ENCODE results near the gene BPIFB1. TPM values are rescaled to one million over a fixed set of nuclear protein-coding genes. Genes with fewer than 3 reads are reported as not detected.

BPIFB1 gene
- total RNA-seq, 5 donors from 2014 or later (not counting 1 experiment from before 2014, with no cell fraction given) = 0.16 to 0.76 TPM; not detected in 3

DNA sequence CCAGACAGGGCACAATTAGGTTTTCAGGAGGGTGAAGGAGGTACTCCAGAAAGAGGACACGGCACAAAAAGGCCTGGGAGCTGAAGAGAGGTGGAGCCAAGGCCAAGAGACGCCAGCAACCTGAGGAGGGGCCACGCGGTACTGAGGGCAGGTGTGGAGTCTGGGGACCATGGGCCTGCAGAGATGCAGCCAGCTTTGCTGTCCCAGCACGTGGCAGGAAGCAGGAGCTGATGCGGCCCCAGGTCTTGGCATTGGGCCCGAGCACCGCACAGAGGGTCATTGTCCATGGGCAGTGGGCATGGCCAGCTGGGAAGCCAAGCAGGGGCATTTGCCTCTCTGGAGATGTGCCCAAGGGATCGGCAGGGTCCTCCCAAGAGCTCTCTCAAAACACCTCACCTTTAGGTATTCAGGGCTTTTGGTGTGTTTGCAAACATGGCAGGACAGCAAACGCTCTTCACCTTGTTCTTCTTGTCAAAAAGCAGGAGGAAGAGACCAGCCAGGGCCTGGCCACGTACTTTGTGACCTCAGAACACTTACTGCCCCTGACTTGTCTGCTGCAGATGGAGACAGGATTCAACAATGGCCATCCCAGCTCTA, 1.4 kb upstream of the BPIFB1 start:
- WGBS (ENCODE audit: insufficient coverage) = 78% methylated on average over 10 of the region's 11 CpGs
- H3K4me3 Mint-ChIP-seq = no peak overlapping the region
- Histone ChIP-seq H3K4me3 (ENCODE audit: control insufficient read depth in 1 of 2, extremely low read depth in 1 of 2, low read length in 1 of 2) (no peak overlapping the region), H3K36me3 (ENCODE audit: control insufficient read depth in 2 of 2, extremely low read depth in 1 of 2, insufficient read depth in 1 of 2, low read length in 1 of 2) (no peaks in the 10 kb centered on the region), H3K9me3 (no peaks in the 10 kb centered on the region), H3K4me1 (ENCODE audit: control insufficient read depth in 1 of 2, extremely low read depth in 1 of 2, insufficient read depth in 2 of 2, low read length in 2 of 2) (no peaks in the 10 kb centered on the region), H3K27ac (ENCODE audit: low read length) (no peak overlapping the region), H3K27me3 (replicated peaks in 1 of 2; ENCODE audit: control insufficient read depth in 2 of 2, extremely low read depth in 1 of 2, insufficient read depth in 2 of 2, low read length in 1 of 2) (peaks cover 0 to 49% of the 10 kb centered on the region in 2 experiments)
- no peaks in the 10 kb centered on the region for H3K4me1 Mint-ChIP-seq
- DNase-seq (no peak), ATAC-seq (replicated peaks in 1 of 4) (no peak)
- H3K27me3 Mint-ChIP-seq = peaks cover 15 to 35% of the 10 kb centered on the region in 2 donors
- H3K36me3 Mint-ChIP-seq = no peaks in the 10 kb centered on the region
- H3K9me3 Mint-ChIP-seq = no peaks in the 10 kb centered on the region
- ChIA-PET CTCF (no interaction called here), POLR2A (no interaction called here)
- no peak overlapping the region for H3K27ac Mint-ChIP-seq

DNA sequence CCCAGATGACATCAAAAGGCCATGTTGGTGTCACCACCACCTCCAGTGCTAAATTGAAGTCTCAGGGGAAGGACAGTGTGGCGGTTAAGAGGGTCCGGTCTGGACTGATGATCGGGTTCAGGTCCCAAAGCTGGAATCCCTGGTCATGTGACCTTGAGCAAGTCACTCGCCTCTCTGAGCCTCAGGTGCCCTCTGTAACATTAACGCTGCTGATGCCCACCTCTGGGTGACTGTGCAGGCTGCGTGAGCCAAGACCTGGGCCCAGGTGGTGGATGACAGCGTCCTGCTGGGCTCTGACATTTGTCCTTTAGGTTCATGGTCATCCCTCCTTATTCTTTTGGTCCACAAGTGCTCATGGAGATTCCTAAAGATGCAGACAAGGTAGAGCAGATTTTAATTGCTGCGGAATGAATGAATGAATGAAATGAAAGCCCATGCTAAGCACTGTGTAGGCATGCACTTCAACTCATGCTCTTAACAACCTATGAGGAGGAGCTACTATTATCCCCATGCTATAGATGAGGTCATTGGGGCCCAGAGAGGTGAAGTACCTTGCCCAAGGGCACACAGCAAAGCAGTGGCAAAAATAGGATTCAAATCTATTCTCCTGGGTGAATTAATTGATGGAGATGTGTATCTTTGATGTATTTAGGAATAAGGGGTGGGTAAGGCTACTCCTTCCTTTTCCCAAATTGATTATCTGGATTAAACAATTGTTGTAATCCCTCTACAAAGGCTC, 649 bp upstream of the BPIFB1 start:
- no peaks in the 10 kb centered on the region for H3K36me3 Mint-ChIP-seq
- no peak for ATAC-seq (replicated peaks in 1 of 4)
- Histone ChIP-seq H3K4me1 (ENCODE audit: control insufficient read depth in 1 of 2, extremely low read depth in 1 of 2, insufficient read depth in 2 of 2, low read length in 2 of 2) (no peaks in the 10 kb centered on the region), H3K27ac (ENCODE audit: low read length) (no peak overlapping the region), H3K27me3 (replicated peaks in 1 of 2; ENCODE audit: control insufficient read depth in 2 of 2, extremely low read depth in 1 of 2, insufficient read depth in 2 of 2, low read length in 1 of 2) (peaks cover 0 to 53% of the 10 kb centered on the region in 2 experiments), H3K4me3 (ENCODE audit: control insufficient read depth in 1 of 2, extremely low read depth in 1 of 2, low read length in 1 of 2) (no peak overlapping the region), H3K9me3 (no peaks in the 10 kb centered on the region), H3K36me3 (ENCODE audit: control insufficient read depth in 2 of 2, extremely low read depth in 1 of 2, insufficient read depth in 1 of 2, low read length in 1 of 2) (no peaks in the 10 kb centered on the region)
- ChIA-PET CTCF (interaction anchor here in 1 of 2 donors (0.5 kb wide), 1 partner anchor 13 kb away, joined by 3 read pairs; no protein-coding TSS in a partner anchor), POLR2A (no interaction called here)
- H3K27ac Mint-ChIP-seq = no peak overlapping the region
- WGBS (ENCODE audit: insufficient coverage) = 72% methylated on average over 7 of the region's 8 CpGs
- no peak overlapping the region for H3K4me3 Mint-ChIP-seq
- DNase-seq = no peak
- peaks cover 17 to 41% of the 10 kb centered on the region in 2 donors for H3K27me3 Mint-ChIP-seq
- no peaks in the 10 kb centered on the region for H3K9me3 Mint-ChIP-seq
- no peaks in the 10 kb centered on the region for H3K4me1 Mint-ChIP-seq

DNA sequence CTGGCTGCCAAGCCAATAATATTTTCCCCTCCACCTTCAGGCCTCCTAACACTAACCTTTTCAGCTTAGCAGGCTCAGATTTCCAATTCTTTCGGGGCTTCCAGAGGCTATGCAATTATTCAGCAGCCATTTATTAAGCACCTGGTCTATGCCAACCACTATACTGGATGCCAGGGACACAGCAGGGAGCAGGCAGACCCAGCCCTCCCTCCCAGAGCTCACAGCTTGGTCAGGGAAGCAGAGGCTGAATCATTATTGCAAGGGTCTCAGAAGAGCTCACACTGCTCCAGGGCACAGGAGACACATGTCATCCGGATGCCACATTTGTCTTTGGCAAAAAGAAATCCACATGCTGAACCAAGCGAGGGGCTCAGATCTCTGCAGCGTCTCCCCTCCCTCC, 1.3 kb downstream of the BPIFB1 start:
- POLR2A ChIA-PET = no interaction called here
- H3K36me3 Mint-ChIP-seq = no peaks in the 10 kb centered on the region
- H3K4me1 ChIP-seq (ENCODE audit: control insufficient read depth in 1 of 2, extremely low read depth in 1 of 2, insufficient read depth in 2 of 2, low read length in 2 of 2) = no peaks in the 10 kb centered on the region
- H3K36me3 ChIP-seq (ENCODE audit: control insufficient read depth in 2 of 2, extremely low read depth in 1 of 2, insufficient read depth in 1 of 2, low read length in 1 of 2) = no peaks in the 10 kb centered on the region
- H3K27me3 ChIP-seq (replicated peaks in 1 of 2; ENCODE audit: control insufficient read depth in 2 of 2, extremely low read depth in 1 of 2, insufficient read depth in 2 of 2, low read length in 1 of 2) = peaks cover 0 to 49% of the 10 kb centered on the region in 2 experiments
- no peak overlapping the region for H3K27ac ChIP-seq (ENCODE audit: low read length)
- no peaks in the 10 kb centered on the region for H3K9me3 Mint-ChIP-seq
- CTCF ChIA-PET = no interaction called here
- ATAC-seq (replicated peaks in 1 of 4) (no peak), DNase-seq (no peak)
- no peak overlapping the region for H3K4me3 Mint-ChIP-seq
- H3K27ac Mint-ChIP-seq = no peak overlapping the region
- H3K4me1 Mint-ChIP-seq = no peaks in the 10 kb centered on the region
- H3K9me3 ChIP-seq = no peaks in the 10 kb centered on the region
- H3K4me3 ChIP-seq (ENCODE audit: control insufficient read depth in 1 of 2, extremely low read depth in 1 of 2, low read length in 1 of 2) = no peak overlapping the region
- peaks cover 12 to 32% of the 10 kb centered on the region in 2 donors for H3K27me3 Mint-ChIP-seq
- 75% methylated on average over 3 of the region's 4 CpGs for WGBS (ENCODE audit: insufficient coverage)

DNA sequence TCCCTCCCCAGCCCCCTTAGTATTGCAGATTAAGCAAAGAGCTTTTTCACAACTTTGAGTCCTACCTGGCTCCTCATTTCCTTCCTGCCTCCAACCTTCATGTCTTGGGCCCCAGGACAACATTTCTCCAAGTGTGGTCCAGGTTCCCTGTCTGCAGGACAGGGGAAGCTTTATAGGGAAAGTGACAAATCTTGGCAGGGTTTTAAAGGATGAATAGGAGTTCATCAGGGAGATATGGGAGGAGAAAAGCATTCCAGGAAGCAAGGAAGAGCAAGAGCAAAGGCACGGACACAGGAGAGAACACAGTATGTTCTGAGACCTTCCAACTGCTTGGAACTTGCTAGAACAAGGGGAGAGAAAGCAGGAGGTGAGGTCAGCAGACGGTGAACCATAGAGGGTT, 1.9 kb downstream of the BPIFB1 start:
- Mint-ChIP-seq H3K4me1 (no peaks in the 10 kb centered on the region), H3K4me3 (no peak overlapping the region), H3K27ac (no peak overlapping the region), H3K27me3 (peaks cover 12 to 30% of the 10 kb centered on the region in 2 donors), H3K36me3 (no peaks in the 10 kb centered on the region), H3K9me3 (no peaks in the 10 kb centered on the region)
- DNase-seq = no peak
- no peaks in the 10 kb centered on the region for H3K9me3 ChIP-seq
- H3K27ac ChIP-seq (ENCODE audit: low read length) = no peak overlapping the region
- peaks cover 0 to 46% of the 10 kb centered on the region in 2 experiments for H3K27me3 ChIP-seq (replicated peaks in 1 of 2; ENCODE audit: control insufficient read depth in 2 of 2, extremely low read depth in 1 of 2, insufficient read depth in 2 of 2, low read length in 1 of 2)
- POLR2A ChIA-PET = no interaction called here
- H3K36me3 ChIP-seq (ENCODE audit: control insufficient read depth in 2 of 2, extremely low read depth in 1 of 2, insufficient read depth in 1 of 2, low read length in 1 of 2) = no peaks in the 10 kb centered on the region
- no peaks in the 10 kb centered on the region for H3K4me1 ChIP-seq (ENCODE audit: control insufficient read depth in 1 of 2, extremely low read depth in 1 of 2, insufficient read depth in 2 of 2, low read length in 2 of 2)
- CTCF ChIA-PET = no interaction called here
- ATAC-seq (replicated peaks in 1 of 4) = no peak
- 61% methylated on average over 2 of the region's 2 CpGs for WGBS (ENCODE audit: insufficient coverage)
- no peak overlapping the region for H3K4me3 ChIP-seq (ENCODE audit: control insufficient read depth in 1 of 2, extremely low read depth in 1 of 2, low read length in 1 of 2)

DNA sequence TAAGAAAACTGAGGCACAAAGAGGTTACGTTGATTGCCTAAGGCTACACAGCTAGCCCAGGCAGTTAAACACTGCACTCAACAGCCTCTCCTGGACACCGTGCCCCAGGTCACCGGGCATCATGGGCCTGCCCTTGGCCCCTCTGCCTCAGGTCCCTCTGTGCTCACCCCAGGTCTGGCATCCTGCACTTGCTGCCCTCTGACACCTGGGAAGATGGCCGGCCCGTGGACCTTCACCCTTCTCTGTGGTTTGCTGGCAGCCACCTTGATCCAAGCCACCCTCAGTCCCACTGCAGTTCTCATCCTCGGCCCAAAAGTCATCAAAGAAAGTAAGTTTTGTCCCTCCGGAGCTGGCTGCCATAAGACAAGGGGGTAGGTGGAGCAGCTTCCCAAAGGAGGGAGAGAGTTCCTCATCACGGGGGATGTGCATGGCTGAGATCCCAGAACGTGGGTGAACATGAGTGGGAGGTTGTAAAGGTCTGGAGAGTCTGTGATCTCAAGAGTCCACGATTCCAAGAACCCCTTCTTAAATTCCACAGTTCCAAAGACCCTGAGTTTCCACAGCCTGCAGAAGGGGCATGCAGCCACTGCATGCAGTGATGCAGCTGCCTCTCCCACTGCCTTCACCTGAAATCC, 3.0 kb downstream of the BPIFB1 start:
- no peaks in the 10 kb centered on the region for H3K36me3 ChIP-seq (ENCODE audit: control insufficient read depth in 2 of 2, extremely low read depth in 1 of 2, insufficient read depth in 1 of 2, low read length in 1 of 2)
- no peaks in the 10 kb centered on the region for H3K9me3 ChIP-seq
- CTCF ChIA-PET = no interaction called here
- H3K4me3 Mint-ChIP-seq = no peak overlapping the region
- H3K27me3 ChIP-seq (replicated peaks in 1 of 2; ENCODE audit: control insufficient read depth in 2 of 2, extremely low read depth in 1 of 2, insufficient read depth in 2 of 2, low read length in 1 of 2) = peaks cover 0 to 41% of the 10 kb centered on the region in 2 experiments
- peaks cover 12 to 27% of the 10 kb centered on the region in 2 donors for H3K27me3 Mint-ChIP-seq
- H3K9me3 Mint-ChIP-seq = no peaks in the 10 kb centered on the region
- H3K4me1 ChIP-seq (ENCODE audit: control insufficient read depth in 1 of 2, extremely low read depth in 1 of 2, insufficient read depth in 2 of 2, low read length in 2 of 2) = no peaks in the 10 kb centered on the region
- POLR2A ChIA-PET = no interaction called here
- no peak overlapping the region for H3K27ac Mint-ChIP-seq
- H3K4me1 Mint-ChIP-seq = no peaks in the 10 kb centered on the region
- DNase-seq (no peak), ATAC-seq (replicated peaks in 1 of 4) (no peak)
- H3K27ac ChIP-seq (ENCODE audit: low read length) = no peak overlapping the region
- no peak overlapping the region for H3K4me3 ChIP-seq (ENCODE audit: control insufficient read depth in 1 of 2, extremely low read depth in 1 of 2, low read length in 1 of 2)
- 86% methylated on average over 6 of the region's 10 CpGs for WGBS (ENCODE audit: insufficient coverage)
- H3K36me3 Mint-ChIP-seq = no peaks in the 10 kb centered on the region

DNA sequence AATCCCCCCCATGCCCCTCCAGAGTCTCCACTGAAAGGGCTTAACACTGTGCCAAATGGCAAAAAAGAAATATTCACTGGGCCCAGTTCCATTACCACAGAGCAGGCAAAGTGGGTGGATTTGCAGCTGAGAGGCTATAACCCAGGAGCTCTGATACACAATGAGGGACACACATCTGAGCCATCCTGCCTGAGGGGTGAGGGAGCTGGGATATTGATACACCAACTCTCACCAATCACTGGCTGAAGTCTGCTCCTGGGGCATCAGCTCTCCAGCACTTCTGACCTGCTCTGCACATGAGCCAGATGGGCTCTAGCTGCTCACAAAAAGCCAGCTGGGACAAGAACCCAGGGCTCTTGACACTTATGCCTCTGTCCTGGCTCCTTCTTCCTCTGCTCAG, 4.9 kb downstream of the BPIFB1 start:
- ATAC-seq (replicated peaks in 1 of 4) (no peak), DNase-seq (no peak)
- H3K4me3 ChIP-seq (ENCODE audit: control insufficient read depth in 1 of 2, extremely low read depth in 1 of 2, low read length in 1 of 2) = no peak overlapping the region
- H3K27ac ChIP-seq (ENCODE audit: low read length) = no peak overlapping the region
- H3K27me3 ChIP-seq (replicated peaks in 1 of 2; ENCODE audit: control insufficient read depth in 2 of 2, extremely low read depth in 1 of 2, insufficient read depth in 2 of 2, low read length in 1 of 2) = peaks cover 0 to 34% of the 10 kb centered on the region in 2 experiments
- Mint-ChIP-seq H3K27ac (no peak overlapping the region), H3K4me3 (no peak overlapping the region), H3K27me3 (peaks cover 12 to 33% of the 10 kb centered on the region in 2 donors), H3K4me1 (no peaks in the 10 kb centered on the region), H3K9me3 (no peaks in the 10 kb centered on the region), H3K36me3 (no peaks in the 10 kb centered on the region)
- H3K9me3 ChIP-seq = no peaks in the 10 kb centered on the region
- no peaks in the 10 kb centered on the region for H3K4me1 ChIP-seq (ENCODE audit: control insufficient read depth in 1 of 2, extremely low read depth in 1 of 2, insufficient read depth in 2 of 2, low read length in 2 of 2)
- ChIA-PET CTCF (no interaction called here), POLR2A (no interaction called here)
- no peaks in the 10 kb centered on the region for H3K36me3 ChIP-seq (ENCODE audit: control insufficient read depth in 2 of 2, extremely low read depth in 1 of 2, insufficient read depth in 1 of 2, low read length in 1 of 2)

Measured in T-cell (primary cell).